ENCODE data around the gene ANTXR1.

The ANTXR1 gene

DNA sequence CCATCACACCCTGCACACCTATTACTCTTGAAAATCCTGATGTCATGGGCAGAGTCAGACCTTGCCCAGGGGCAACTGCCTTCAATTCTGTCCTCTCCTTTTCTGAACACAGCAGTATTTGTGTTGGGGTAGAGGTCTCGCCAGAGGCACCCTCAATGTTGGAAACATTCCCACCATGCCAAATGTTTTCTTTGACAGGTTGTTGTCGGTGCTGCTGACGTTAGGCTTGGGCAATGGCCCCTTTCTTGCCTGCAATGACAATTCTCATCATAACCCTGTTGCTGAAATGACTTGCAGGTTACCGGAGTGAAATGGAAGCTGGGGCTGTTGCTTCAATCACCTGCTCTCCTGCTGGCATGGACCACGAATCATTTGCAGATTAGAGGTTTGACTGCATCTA is 20.6 kb upstream of the ANTXR1 start:
- ATAC-seq, result no peak
- TF ChIP-seq PPARA (CRISPR knock-in tag; IDR thresholded peaks at IDR 0.05; ENCODE audit: borderline replicate concordance), result no peak
- no peak for TF ChIP-seq ARNTL (CRISPR knock-in tag; IDR thresholded peaks at IDR 0.05; ENCODE audit: borderline replicate concordance, low read depth)
- TF ChIP-seq, protein P1, sequence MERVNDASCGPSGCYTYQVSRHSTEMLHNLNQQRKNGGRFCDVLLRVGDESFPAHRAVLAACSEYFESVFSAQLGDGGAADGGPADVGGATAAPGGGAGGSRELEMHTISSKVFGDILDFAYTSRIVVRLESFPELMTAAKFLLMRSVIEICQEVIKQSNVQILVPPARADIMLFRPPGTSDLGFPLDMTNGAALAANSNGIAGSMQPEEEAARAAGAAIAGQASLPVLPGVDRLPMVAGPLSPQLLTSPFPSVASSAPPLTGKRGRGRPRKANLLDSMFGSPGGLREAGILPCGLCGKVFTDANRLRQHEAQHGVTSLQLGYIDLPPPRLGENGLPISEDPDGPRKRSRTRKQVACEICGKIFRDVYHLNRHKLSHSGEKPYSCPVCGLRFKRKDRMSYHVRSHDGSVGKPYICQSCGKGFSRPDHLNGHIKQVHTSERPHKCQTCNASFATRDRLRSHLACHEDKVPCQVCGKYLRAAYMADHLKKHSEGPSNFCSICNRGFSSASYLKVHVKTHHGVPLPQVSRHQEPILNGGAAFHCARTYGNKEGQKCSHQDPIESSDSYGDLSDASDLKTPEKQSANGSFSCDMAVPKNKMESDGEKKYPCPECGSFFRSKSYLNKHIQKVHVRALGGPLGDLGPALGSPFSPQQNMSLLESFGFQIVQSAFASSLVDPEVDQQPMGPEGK (CRISPR knock-in tag; IDR thresholded peaks at IDR 0.05; ENCODE audit: borderline replicate concordance), result no peak
- no peak for TF ChIP-seq SNAI2 (CRISPR knock-in tag; IDR thresholded peaks at IDR 0.05)
- no peak for TF ChIP-seq OSR1 (CRISPR knock-in tag; IDR thresholded peaks at IDR 0.05)
- TF ChIP-seq GLIS3 (CRISPR knock-in tag; IDR thresholded peaks at IDR 0.05), result no peak

- no peak for ATAC-seq
- TF ChIP-seq TOX (CRISPR knock-in tag; IDR thresholded peaks at IDR 0.05; ENCODE audit: borderline replicate concordance) (no peak), PPARA (CRISPR knock-in tag; IDR thresholded peaks at IDR 0.05; ENCODE audit: borderline replicate concordance) (no peak), OSR1 (CRISPR knock-in tag; IDR thresholded peaks at IDR 0.05) (no peak), BACH2 (CRISPR knock-in tag; IDR thresholded peaks at IDR 0.05; ENCODE audit: borderline replicate concordance) (no peak), ZFP3 (CRISPR knock-in tag; IDR thresholded peaks at IDR 0.05) (no peak), GLIS3 (CRISPR knock-in tag; IDR thresholded peaks at IDR 0.05) (no peak), CSRNP3 (CRISPR knock-in tag; IDR thresholded peaks at IDR 0.05) (no peak), ZNF565 (CRISPR knock-in tag; conservative IDR thresholded peaks at IDR 0.05; ENCODE audit: low read depth) (no peak), RARB (CRISPR knock-in tag; IDR thresholded peaks at IDR 0.05) (no peak)
- TF ChIP-seq, protein P1 (CRISPR knock-in tag; IDR thresholded peaks at IDR 0.05; ENCODE audit: borderline replicate concordance), result no peak
- TF ChIP-seq, protein P2, sequence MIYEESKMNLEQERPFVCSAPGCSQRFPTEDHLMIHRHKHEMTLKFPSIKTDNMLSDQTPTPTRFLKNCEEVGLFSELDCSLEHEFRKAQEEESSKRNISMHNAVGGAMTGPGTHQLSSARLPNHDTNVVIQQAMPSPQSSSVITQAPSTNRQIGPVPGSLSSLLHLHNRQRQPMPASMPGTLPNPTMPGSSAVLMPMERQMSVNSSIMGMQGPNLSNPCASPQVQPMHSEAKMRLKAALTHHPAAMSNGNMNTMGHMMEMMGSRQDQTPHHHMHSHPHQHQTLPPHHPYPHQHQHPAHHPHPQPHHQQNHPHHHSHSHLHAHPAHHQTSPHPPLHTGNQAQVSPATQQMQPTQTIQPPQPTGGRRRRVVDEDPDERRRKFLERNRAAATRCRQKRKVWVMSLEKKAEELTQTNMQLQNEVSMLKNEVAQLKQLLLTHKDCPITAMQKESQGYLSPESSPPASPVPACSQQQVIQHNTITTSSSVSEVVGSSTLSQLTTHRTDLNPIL (CRISPR knock-in tag; IDR thresholded peaks at IDR 0.05; ENCODE audit: low read depth), result no peak
Measured at GRCh38 chr2:68992933-68993332, 20.0 kb upstream of the ANTXR1 start.

GRCh38 chr2:68993660-68994059 is 19.3 kb upstream of the ANTXR1 start:
- ATAC-seq, result no peak
- TF ChIP-seq, protein P2 (CRISPR knock-in tag; IDR thresholded peaks at IDR 0.05; ENCODE audit: low read depth), result no peak
- TF ChIP-seq OSR1 (CRISPR knock-in tag; IDR thresholded peaks at IDR 0.05) (no peak), ESRRG (CRISPR knock-in tag; IDR thresholded peaks at IDR 0.05) (no peak), ARNTL (CRISPR knock-in tag; IDR thresholded peaks at IDR 0.05; ENCODE audit: borderline replicate concordance, low read depth) (no peak), ZFP3 (CRISPR knock-in tag; IDR thresholded peaks at IDR 0.05) (no peak), ZC3H10 (CRISPR knock-in tag; IDR thresholded peaks at IDR 0.05) (no peak), TOX (CRISPR knock-in tag; IDR thresholded peaks at IDR 0.05; ENCODE audit: borderline replicate concordance) (no peak), TCF4 (CRISPR knock-in tag; IDR thresholded peaks at IDR 0.05; ENCODE audit: borderline replicate concordance) (no peak), TSHZ2 (CRISPR knock-in tag; IDR thresholded peaks at IDR 0.05) (no peak), CSDC2 (CRISPR knock-in tag; IDR thresholded peaks at IDR 0.05) (no peak), ZFP30 (CRISPR knock-in tag; IDR thresholded peaks at IDR 0.05) (no peak), ZNF565 (CRISPR knock-in tag; conservative IDR thresholded peaks at IDR 0.05; ENCODE audit: low read depth) (no peak), ZNF8 (CRISPR knock-in tag; IDR thresholded peaks at IDR 0.05) (no peak), GLIS3 (CRISPR knock-in tag; IDR thresholded peaks at IDR 0.05) (no peak), PPARA (CRISPR knock-in tag; IDR thresholded peaks at IDR 0.05; ENCODE audit: borderline replicate concordance) (no peak), ZNF70 (CRISPR knock-in tag; IDR thresholded peaks at IDR 0.05) (no peak)
- TF ChIP-seq, protein P1 (CRISPR knock-in tag; IDR thresholded peaks at IDR 0.05; ENCODE audit: borderline replicate concordance), result no peak
- TF ChIP-seq, protein P3, sequence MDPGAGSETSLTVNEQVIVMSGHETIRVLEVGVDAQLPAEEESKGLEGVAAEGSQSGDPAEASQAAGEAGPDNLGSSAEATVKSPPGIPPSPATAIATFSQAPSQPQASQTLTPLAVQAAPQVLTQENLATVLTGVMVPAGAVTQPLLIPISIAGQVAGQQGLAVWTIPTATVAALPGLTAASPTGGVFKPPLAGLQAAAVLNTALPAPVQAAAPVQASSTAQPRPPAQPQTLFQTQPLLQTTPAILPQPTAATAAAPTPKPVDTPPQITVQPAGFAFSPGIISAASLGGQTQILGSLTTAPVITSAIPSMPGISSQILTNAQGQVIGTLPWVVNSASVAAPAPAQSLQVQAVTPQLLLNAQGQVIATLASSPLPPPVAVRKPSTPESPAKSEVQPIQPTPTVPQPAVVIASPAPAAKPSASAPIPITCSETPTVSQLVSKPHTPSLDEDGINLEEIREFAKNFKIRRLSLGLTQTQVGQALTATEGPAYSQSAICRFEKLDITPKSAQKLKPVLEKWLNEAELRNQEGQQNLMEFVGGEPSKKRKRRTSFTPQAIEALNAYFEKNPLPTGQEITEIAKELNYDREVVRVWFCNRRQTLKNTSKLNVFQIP (CRISPR knock-in tag; IDR thresholded peaks at IDR 0.05; ENCODE audit: borderline replicate concordance, low read depth), result no peak
